ENCODE data around the gene CHMP6. TPM values are rescaled to one million over a fixed set of nuclear protein-coding genes. Genes with fewer than 3 reads are reported as not detected.

Gene CHMP6
- total RNA-seq, 2 experiments from 2014 or later, result 13.9 to 16.7 TPM

DNA sequence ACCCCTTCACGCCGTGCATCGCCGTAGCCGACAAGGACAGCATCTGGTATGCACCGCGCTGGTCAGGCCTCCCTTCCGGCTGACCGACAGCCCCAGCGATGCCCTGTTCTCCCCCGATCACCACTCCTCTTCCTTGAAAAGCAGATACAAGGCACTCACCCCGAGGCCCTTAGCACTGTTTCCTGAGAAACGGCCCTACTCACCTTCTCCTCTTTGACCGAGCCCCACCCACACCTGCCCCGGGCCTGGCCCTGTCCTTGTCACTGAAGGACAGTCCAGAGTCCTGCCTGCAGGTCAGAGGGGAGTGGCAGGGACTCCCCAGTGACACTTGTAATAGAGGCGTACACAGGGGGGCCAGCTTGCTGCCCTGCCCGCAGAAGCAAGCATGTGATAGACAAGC lies 45.9 kb upstream of the CHMP6 start:
- no peaks in the 10 kb centered on the region for H3K9me3 Mint-ChIP-seq
- no peaks in the 10 kb centered on the region for H3K27me3 Mint-ChIP-seq
- intact Hi-C loops (cut with micrococcal nuclease), result no loop called here
- no peaks in the 10 kb centered on the region for H3K4me1 Mint-ChIP-seq (ENCODE audit: low read depth)
- no peak overlapping the region for H3K4me3 Mint-ChIP-seq
- ChIA-PET POLR2A (no interaction called here), CTCF (no interaction called here)
- no peak for DNase-seq
- TF ChIP-seq, protein P1, sequence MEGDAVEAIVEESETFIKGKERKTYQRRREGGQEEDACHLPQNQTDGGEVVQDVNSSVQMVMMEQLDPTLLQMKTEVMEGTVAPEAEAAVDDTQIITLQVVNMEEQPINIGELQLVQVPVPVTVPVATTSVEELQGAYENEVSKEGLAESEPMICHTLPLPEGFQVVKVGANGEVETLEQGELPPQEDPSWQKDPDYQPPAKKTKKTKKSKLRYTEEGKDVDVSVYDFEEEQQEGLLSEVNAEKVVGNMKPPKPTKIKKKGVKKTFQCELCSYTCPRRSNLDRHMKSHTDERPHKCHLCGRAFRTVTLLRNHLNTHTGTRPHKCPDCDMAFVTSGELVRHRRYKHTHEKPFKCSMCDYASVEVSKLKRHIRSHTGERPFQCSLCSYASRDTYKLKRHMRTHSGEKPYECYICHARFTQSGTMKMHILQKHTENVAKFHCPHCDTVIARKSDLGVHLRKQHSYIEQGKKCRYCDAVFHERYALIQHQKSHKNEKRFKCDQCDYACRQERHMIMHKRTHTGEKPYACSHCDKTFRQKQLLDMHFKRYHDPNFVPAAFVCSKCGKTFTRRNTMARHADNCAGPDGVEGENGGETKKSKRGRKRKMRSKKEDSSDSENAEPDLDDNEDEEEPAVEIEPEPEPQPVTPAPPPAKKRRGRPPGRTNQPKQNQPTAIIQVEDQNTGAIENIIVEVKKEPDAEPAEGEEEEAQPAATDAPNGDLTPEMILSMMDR (IDR thresholded peaks at IDR 0.05), result no peak
- H3K36me3 Mint-ChIP-seq (ENCODE audit: low read depth), result peaks cover 28% of the 10 kb centered on the region
- ATAC-seq, result no peak
- H3K27ac Mint-ChIP-seq, result no peak overlapping the region

DNA sequence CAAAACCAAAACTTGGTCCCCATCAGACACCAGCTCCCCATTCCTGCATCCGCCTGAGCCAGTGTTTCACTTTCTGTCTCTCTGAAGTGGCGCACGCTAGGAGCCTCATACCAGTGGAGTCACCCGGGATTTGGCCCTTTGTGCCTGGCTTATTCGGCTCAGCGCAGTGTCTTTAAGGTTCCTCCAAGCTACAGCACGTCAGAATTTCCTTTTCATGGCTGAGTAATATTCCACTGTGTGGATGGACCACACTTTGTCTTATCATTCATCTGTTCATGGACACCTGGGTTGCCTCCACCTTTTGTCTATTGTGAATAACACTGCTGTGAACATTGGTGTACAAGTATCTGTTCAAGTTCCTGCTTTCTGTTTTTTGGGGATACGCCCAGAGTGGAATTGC lies 45.2 kb upstream of the CHMP6 start:
- Mint-ChIP-seq H3K4me1 (ENCODE audit: low read depth) (no peaks in the 10 kb centered on the region), H3K27me3 (no peaks in the 10 kb centered on the region), H3K27ac (no peak overlapping the region), H3K36me3 (ENCODE audit: low read depth) (peaks cover 27% of the 10 kb centered on the region), H3K4me3 (no peak overlapping the region), H3K9me3 (no peaks in the 10 kb centered on the region)
- ATAC-seq (no peak), DNase-seq (no peak)
- POLR2A ChIA-PET, result no interaction called here
- TF ChIP-seq, protein P1 (IDR thresholded peaks at IDR 0.05), result no peak
- intact Hi-C loops (cut with micrococcal nuclease), result no loop called here
- CTCF ChIA-PET, result no interaction called here

DNA sequence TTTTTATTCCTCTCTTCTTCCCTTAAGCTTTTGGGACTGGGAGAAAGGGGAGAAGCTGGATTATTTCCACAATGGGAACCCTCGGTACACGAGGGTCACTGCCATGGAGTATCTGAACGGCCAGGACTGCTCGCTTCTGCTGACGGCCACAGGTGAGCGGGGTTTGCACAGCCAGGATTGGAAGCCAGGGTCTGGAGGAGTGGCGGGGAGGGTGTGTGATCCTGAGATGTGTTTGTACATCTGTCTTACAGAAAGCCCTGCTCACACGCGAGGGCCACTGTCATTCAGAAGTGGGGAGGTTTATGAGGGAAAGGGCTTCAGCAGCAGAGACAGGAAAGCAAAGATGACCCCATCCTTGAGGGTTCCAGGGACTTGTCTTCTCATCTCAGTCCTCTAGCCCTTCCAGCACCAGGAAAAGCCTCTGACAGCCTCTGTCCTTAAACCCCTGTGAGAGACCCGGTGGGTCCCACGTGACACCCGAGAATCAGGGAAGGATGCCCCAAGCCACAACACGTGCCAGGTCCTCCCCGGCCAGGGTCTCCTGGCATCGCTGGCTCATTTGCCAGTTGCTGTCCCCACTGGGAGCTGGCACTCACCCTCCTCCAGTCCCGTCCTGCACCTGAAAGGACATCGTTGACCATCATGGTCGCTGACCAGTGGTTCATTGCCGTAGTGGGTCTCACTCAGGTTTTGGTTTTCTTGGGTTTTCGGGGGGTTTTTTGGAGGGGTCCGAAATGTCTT lies 44.3 kb upstream of the CHMP6 start:
- ChIA-PET CTCF (no interaction called here), POLR2A (no interaction called here)
- Mint-ChIP-seq H3K27me3 (no peaks in the 10 kb centered on the region), H3K27ac (no peak overlapping the region), H3K9me3 (no peaks in the 10 kb centered on the region), H3K4me1 (ENCODE audit: low read depth) (no peaks in the 10 kb centered on the region), H3K4me3 (no peak overlapping the region), H3K36me3 (ENCODE audit: low read depth) (peaks cover 27% of the 10 kb centered on the region)
- intact Hi-C loops (cut with micrococcal nuclease), result no loop called here
- DNase-seq (no peak), ATAC-seq (no peak)
- TF ChIP-seq, protein P1 (IDR thresholded peaks at IDR 0.05), result no peak

DNA sequence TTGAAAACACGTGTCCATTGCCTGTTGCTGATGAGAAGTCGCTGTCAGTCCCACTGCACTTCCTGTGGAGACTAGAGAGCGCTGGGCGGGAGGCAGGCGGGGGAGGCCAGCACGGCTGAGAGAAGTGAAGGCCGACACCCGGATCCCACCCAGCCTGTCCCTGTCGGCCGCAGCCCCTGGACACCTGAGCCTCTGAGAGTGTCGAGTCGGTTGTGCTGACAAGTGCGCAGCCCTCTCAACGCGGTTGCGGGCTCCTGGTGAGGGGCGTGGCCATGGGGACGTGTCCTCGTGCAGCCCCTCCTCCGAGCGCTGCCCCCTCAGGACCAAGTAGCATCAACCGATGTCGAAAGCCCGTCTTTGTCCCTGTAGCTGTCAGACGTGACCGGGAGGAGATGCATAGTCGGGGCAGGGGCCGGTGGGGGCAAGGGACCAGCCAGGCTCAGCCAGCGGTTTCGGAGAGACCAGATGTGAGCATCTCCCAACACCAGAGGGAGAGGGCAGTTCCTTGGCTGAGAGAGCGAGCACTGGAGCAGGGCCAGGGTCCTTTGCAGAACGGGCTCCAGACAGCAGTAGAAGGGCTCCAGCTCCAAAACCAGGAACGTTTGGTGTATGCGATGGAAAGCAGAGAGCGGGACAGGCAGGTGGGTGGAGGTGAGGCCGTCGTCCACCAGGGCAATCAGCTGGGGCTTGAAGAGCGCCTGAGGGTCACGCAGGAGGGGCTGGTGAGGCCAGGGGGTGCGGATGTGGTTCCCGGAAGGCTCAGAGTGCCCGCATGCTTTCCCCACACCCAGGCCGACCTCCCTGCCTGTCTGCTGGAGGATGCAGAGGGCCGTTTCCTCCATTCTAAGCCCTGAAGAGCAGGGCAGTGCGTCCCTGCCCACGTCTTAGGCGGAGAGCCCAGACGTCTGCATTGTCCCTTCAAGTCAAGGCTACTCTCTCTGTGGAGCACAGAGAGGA lies 43.3 kb upstream of the CHMP6 start:
- POLR2A ChIA-PET, result no interaction called here
- DNase-seq, result no peak

More for the DNA sequence above, 43.3 kb upstream of the CHMP6 start:
- CTCF ChIA-PET, result no interaction called here
- H3K4me1 Mint-ChIP-seq (ENCODE audit: low read depth), result no peaks in the 10 kb centered on the region
- no peak overlapping the region for H3K4me3 Mint-ChIP-seq
- no peak for ATAC-seq
- H3K9me3 Mint-ChIP-seq, result no peaks in the 10 kb centered on the region
- no peak overlapping the region for H3K27ac Mint-ChIP-seq
- H3K36me3 Mint-ChIP-seq (ENCODE audit: low read depth), result peaks cover 23% of the 10 kb centered on the region
- H3K27me3 Mint-ChIP-seq, result no peaks in the 10 kb centered on the region
- intact Hi-C loops (cut with micrococcal nuclease), result no loop called here
- TF ChIP-seq, protein P1 (IDR thresholded peaks at IDR 0.05), result no peak

All from activated CD8-positive, alpha-beta T cell treated with anti-CD3 and anti-CD28 coated beads for 36 hours (primary cell).